ENCODE results near the gene ENO2.

ENO2 gene

GRCh38 chr12:6912164-6912935 is 2.0 kb upstream of the ENO2 start:
- in situ Hi-C loops (cut with MboI; ENCODE audit: low sequenced_read_pairs): no loop called here

- in situ Hi-C loops (cut with MboI; ENCODE audit: low sequenced_read_pairs): no loop called here
Observed at GRCh38 chr12:6914947-6915788, 788 bp downstream of the ENO2 start.

GRCh38 chr12:6915789-6916285 is 1.5 kb downstream of the ENO2 start:
- in situ Hi-C loops (cut with MboI; ENCODE audit: low sequenced_read_pairs): no loop called here

- in situ Hi-C loops (cut with MboI; ENCODE audit: low sequenced_read_pairs): no loop called here
Observed at GRCh38 chr12:6916426-6917200, 2.2 kb downstream of the ENO2 start.

GRCh38 chr12:6917491-6918231 is 3.3 kb downstream of the ENO2 start:
- in situ Hi-C loops (cut with MboI; ENCODE audit: low sequenced_read_pairs): no loop called here

- in situ Hi-C loops (cut with MboI; ENCODE audit: low sequenced_read_pairs): no loop called here
Observed at GRCh38 chr12:6919588-6919987, 5.2 kb downstream of the ENO2 start.

- in situ Hi-C loops (cut with MboI; ENCODE audit: low sequenced_read_pairs): no loop called here
Observed at GRCh38 chr12:6921539-6921938, 7.2 kb downstream of the ENO2 start.

GRCh38 chr12:6921996-6922946 is 7.9 kb downstream of the ENO2 start:
- in situ Hi-C loops (cut with MboI; ENCODE audit: low sequenced_read_pairs): no loop called here

- in situ Hi-C loops (cut with MboI; ENCODE audit: low sequenced_read_pairs): no loop called here
Observed at GRCh38 chr12:6923003-6923732, 8.8 kb downstream of the ENO2 start.

- in situ Hi-C loops (cut with MboI; ENCODE audit: low sequenced_read_pairs): no loop called here
Observed at GRCh38 chr12:6923851-6924250, 9.5 kb downstream of the ENO2 start.

GRCh38 chr12:6925239-6925539 is 10.8 kb downstream of the ENO2 start:
- in situ Hi-C loops (cut with MboI; ENCODE audit: low sequenced_read_pairs): no loop called here

- in situ Hi-C loops (cut with MboI; ENCODE audit: low sequenced_read_pairs): no loop called here
Observed at GRCh38 chr12:6925540-6926279, 11.3 kb downstream of the ENO2 start.

GRCh38 chr12:6927379-6928021 is 13.1 kb downstream of the ENO2 start, which contains the start of gene ATN1:
TSS of gene ATN1 (plus strand) at chr12:6927959. CDS start at chr12:6934002, 6,043 bp downstream.
- in situ Hi-C loops (cut with MboI; ENCODE audit: low sequenced_read_pairs): no loop called here

- in situ Hi-C loops (cut with MboI; ENCODE audit: low sequenced_read_pairs): no loop called here
Observed at GRCh38 chr12:6928022-6928702, 13.8 kb downstream of the ENO2 start.

- in situ Hi-C loops (cut with MboI; ENCODE audit: low sequenced_read_pairs): no loop called here
Observed at GRCh38 chr12:6928703-6929407, 14.5 kb downstream of the ENO2 start.

All from HL-60/S4 treated with phorbol 12-myristate 13-acetate at 8.2 ng/mL for 4 days and 3 days (cell line).